NCI-H2196 treated with DMSO at 0.1 percent for 48 hours (cell line): ENCODE results near the gene LGALS4.
"Not testable (repeated sequence)": the region's sequence is repeated elsewhere in the genome, so short reads cannot be mapped to it uniquely, and the experiment has no call there.

ENCODE experiments used
- DNase-seq: peaks from one replicate; lab custom pipeline; 2025; ENCODE audit not compliant: unreplicated experiment; lab: John Stamatoyannopoulos, UW

Gene LGALS4, protein sequence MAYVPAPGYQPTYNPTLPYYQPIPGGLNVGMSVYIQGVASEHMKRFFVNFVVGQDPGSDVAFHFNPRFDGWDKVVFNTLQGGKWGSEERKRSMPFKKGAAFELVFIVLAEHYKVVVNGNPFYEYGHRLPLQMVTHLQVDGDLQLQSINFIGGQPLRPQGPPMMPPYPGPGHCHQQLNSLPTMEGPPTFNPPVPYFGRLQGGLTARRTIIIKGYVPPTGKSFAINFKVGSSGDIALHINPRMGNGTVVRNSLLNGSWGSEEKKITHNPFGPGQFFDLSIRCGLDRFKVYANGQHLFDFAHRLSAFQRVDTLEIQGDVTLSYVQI

DNA sequence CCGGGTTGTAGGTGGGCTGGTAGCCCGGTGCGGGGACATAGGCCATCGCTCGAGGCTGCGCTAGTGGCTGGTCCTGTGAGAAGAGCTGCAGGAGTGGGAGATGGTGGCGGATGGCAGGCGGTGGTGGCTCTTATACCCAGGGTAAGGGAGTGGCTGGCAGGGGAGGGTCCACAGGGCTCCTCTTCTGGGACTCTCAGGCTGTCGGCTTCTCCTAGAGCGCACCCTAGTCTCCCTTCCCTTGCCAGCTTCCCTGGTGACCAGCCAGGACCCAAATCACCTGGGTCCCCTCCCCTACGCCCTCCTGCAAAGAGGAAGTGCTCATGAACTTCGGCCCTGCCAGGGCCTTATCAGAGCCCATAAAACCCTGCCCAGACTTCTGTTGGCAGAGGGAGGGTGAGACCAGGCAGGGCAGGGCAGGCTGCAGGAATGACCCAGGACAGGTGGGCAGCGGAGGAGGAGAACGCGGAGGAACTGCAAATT lies at the start of gene LGALS4:
TSS of gene LGALS4 (minus strand) at position 105 of the 480 bp plus-strand sequence. CDS start at position 46, 59 bp downstream.
- DNase-seq, result no peak

- DNase-seq, result no peak
Observed at GRCh38 chr19:38861368-38861767, 48.6 kb upstream of the LGALS4 start.

- DNase-seq, result not testable (repeated sequence)
Observed at GRCh38 chr19:38859631-38860204, 47.0 kb upstream of the LGALS4 start.

GRCh38 chr19:38856813-38857212 lies 44.1 kb upstream of the LGALS4 start:
- DNase-seq, result no peak

DNA sequence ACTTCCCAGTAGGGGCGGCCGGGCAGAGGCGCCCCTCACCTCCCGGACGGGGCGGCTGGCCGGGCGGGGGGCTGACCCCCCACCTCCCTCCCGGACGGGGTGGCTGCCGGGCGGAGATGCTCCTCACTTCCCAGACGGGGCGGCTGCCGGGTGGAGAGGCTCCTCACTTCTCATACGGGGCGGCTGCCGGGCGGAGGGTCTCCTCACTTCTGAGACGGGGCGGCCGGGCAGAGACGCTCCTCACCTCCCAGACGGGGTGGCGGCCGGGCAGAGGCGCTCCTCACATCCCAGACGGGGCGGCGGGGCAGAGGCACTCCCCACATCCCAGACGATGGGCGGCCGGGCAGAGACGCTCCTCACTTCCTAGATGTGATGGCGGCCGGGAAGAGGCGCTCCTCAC lies 43.0 kb upstream of the LGALS4 start:
- not testable (repeated sequence) for DNase-seq

GRCh38 chr19:38854961-38855360 lies 42.2 kb upstream of the LGALS4 start:
- not testable (repeated sequence) for DNase-seq

GRCh38 chr19:38853214-38853613 lies 40.5 kb upstream of the LGALS4 start:
- DNase-seq, result no peak

DNA sequence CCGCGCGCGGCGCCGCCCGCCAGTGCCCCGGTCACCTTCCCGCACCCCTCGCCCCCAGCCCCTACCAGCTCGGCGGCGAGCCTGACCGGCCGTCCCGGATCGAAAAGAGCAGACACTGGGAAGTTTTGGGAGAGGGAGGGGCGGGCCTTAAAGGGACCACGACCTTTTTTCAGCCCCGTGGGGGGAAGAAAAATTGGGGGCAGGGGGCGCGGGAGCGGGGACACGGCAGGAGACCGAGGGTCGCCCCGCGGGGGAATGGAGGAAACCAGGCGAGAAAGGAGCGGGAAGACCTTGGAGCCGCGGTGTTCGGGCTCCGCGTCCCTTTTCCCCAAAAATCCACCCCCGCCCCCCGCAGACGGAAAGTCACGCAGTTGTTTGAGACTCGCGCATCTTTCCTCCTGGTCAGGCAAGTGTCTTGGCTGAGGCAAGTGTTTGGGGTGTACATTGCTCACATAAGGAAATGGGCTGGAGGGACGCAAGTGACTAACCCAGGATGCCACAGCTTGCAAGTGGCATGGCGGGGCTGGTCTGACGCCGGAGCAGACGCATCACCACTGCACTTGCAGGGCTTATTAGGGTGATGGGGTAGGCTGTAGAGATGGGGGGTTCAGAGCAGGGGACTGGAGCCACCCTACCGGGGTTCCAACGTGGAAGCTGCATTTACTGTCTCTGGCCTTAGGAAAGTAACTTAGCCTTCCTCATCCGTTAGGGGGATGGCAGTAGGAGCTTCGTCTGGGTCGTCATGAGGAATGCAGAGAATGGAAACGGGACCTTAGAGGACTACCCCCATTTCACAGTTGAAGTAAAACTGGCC lies 39.7 kb upstream of the LGALS4 start:
- DNase-seq, result no peak

GRCh38 chr19:38851622-38852230 lies 39.0 kb upstream of the LGALS4 start:
- DNase-seq, result peak; percentile 77

DNA sequence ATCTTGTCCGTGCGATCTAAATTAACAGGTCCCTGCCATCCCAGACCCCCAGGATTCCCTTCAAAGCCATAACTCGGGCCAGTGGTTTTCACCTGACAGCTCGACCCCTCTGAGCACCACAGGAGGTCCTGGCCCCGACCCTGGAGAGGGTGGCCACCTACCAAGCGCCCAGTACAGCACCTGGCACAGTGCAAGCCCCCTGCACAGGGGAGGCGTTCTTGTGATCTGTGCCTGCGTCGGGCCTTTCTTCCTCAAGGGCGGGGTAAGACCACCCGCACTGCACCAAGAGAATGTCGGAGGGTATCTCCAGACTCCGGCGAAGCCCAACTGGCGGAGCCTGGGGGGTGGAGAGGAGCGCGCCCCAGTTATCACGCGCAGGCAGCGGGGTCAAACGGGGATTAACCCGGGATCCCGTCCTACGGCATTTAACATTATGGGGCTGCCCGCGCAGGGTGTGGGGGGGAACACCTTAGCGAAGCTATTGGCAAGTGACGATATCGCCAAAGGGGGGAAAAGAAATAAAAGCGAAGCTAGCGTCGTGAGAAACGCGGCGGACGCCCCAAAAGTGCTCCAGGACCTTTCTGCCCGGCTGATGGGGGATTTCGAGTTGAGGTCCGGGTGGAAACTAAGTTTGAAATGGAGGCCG lies 38.4 kb upstream of the LGALS4 start:
- DNase-seq, result no peak

DNA sequence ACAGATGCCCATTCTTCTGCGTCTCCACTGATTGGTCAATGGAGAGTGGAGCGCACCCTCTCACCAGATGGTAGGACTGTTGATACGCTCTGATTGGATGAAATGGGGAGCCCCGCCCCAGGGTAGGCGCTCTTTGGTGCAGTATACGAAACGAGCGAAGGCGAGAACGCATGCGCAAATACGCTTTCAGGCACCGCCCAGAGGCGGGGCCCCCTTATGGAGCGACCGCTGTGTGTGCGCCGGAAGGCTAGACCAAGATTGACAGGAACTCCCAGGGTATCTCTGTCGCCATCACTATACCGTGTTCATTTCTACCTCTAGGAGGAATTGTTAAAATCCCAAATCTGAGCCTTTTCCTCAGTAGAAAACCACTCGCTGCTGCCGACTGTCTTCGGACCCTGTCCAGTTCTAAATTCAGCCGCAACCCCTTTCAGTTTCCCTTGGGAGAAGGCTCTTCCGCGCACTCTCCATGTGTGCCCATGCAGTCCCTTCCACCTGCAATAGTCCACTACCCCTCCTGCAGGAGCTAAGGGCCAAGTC lies 37.8 kb upstream of the LGALS4 start:
- no peak for DNase-seq

- peak; percentile 100 for DNase-seq
Observed at GRCh38 chr19:38849860-38850435, 37.2 kb upstream of the LGALS4 start, which contains the start of gene HNRNPL. Gene HNRNPL (minus strand): TSS chr19:38849986. CDS start chr19:38849966, 20 bp downstream.

DNA sequence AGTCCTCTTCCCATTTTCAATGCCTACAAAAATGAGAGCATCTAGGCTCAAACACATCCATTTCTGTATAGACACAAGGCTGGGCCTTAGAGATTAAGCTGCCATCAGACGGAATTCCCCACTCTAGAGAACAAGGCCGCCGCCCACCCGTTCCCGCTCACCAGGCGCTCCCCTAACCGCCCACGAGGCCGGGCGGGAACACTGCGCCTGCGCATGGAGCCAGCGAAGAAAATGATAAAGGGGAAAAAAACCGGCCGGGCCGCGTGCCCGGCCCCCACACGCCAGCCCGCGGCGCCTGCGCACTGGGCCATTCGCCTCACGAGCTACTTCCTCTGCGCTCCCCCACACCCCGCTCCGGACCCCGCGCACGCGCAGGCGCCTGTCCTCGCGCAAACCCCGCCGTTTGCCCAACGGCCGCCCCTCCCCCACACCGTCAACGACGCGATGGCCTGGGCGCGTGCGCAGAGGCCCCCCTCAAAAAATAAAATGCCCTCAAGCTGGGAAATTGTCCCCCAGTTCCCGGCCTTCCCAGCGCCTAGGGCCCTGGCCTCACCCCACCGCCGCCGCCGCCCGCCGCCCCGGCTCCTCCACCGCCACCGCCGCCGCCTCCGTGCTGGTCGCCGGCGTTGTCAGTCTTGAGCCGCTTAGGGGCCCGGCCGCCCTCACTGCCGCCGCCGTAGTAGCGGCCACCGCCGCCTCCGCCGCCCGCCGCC lies 36.6 kb upstream of the LGALS4 start:
- DNase-seq, result peak; percentile 92

DNA sequence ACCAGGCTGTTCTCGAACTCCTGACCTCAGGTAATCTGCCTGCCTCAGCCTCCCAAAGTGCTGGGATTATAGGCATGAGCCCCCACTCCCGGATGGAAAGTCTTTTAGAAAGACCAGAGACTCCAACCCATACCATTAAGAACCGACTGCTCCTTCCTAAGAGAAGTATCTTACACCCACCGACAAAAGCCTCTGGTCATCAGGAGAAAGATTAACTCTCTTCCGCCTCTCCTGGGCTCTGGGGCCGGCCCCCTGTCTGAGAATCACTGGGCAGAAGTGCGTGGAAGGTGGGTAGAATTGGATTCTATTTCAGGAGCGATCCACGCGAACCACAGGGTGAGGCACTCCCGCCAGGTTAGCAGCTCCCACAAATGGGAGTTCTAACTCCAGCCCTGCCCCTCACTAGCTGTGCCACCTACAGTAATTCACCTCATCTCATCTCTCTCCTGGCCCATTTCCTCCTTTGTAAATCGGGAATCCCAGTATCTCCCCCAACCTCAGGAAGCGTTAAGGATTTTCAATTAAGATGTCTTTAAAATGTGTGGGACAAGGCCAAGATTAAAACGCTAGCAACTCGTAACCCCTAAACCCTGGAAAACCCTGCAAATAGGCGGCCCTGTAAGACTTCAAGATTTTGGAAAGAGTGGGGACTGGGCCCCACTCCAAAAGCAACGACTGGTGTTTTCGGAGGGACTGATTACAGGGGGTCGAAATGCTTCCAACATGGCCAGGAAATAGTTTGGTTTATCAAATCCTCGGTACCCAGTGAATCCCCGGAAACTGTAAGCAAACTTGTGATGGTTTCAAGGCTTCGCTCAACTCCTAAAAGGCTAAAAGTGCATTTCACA lies 35.8 kb upstream of the LGALS4 start:
- DNase-seq, result no peak

- no peak for DNase-seq
Observed at GRCh38 chr19:38846097-38846496, 33.4 kb upstream of the LGALS4 start.

- DNase-seq, result no peak
Observed at GRCh38 chr19:38845374-38846024, 32.8 kb upstream of the LGALS4 start.

GRCh38 chr19:38844093-38844686 lies 31.4 kb upstream of the LGALS4 start:
- DNase-seq, result no peak
